CD4-positive, alpha-beta T cell treated with Interleukin-21 for 1 hour (primary cell): Measurements from ENCODE around the gene BAZ1A.
"Not testable (repeated sequence)": the region's sequence is repeated elsewhere in the genome, so short reads cannot be mapped to it uniquely, and the experiment has no call there.

Experiments used
- DNase-seq: peaks from one replicate; pipeline ENCODE4 v3.0.0-alpha.2; 2020

The BAZ1A gene

DNA sequence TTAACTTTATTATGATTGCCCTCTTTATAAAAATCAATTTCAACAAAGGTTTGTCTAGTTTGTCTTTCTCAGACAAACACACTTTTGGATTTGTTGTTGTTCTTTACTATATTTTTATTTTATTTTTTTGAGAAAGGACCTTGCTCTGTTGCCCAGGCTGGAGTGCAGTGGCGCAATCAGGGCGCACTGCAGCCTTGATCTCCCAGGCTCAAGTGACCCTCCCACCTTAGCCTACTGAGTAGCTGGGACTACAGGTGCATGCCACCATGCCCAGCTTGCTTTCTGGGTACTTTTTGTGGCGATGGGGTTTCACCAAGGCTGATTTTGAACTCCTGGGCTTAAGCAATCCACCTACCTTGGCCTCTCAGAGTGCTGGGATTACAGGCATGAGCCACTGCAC is 96.4 kb downstream of the BAZ1A start:
- no peak for DNase-seq

DNA sequence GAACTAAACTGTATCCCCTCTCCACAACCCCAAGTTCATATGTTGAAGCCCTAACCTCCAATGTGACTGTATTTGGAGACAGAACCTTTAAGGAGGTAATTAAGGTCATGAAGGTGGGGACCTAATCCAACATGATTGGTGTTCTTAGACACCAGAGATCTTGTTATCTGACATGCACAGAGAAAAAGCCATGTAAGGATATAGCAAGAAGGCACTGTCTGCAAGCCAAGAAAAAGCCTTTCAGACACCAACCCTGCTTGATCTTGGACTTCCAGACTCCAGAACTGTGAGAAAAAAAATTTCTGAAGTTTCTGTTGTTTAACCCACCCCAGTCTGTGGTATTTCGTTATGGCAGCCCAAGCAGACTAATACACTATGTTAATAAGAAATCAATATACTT is 98.5 kb downstream of the BAZ1A start:
- DNase-seq = no peak

DNA sequence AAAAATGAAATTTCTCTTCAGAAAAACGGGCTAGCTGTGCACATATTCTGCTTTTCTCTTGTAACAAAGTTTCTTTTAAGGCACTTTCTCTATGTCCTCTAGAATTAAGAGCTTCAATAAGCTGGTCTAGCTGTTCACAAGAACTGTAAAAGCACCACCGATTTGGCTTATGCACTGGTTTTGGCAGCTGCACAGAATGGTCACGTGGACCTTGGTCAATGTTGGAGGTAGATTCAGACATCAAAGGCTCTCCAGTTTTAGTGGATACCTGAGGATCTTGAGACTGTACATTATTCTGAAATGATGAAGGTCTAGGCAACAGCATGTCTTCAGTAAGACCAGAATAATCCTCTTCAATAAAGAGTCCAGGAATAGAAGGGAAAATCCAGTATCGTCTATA is 99.2 kb downstream of the BAZ1A start:
- no peak for DNase-seq

DNA sequence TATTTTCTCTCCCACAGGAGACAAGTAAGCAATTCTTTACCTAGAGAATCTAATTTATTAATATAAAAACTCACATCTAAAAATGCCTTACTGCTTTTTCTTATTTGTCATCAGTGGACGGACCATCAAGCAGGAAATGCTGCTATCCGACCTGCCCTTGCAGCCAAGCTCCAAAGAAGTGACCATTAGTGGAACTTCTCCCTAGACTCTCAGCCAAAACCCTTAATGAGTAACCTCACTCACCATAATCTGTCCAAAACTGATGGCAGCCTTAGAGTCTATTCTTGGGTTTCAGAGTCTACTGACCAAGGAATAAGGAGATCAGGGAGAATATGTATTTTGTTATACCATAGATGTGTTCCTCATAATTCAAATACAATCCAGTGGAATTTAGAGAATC is 99.8 kb downstream of the BAZ1A start:
- no peak for DNase-seq

DNA sequence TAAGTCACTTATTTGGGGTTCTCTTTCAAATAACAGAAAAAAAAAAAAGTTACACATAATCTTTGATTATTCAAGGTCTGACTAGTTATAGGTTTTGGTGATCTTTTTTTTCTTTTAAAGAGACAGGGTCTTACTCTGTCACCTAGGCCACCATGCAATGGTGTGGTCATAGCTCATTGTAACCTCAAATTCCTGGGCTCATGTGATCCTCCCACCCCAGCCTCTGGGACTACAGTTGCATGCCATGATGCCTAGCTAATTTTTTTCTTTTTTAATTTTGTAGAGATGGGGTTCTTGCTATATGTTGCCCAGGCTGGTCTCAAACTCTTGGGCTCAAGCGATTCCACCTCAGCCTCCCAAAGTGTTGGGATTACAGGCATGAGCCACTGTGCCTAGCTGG is 104.3 kb downstream of the BAZ1A start:
- DNase-seq = no peak

DNA sequence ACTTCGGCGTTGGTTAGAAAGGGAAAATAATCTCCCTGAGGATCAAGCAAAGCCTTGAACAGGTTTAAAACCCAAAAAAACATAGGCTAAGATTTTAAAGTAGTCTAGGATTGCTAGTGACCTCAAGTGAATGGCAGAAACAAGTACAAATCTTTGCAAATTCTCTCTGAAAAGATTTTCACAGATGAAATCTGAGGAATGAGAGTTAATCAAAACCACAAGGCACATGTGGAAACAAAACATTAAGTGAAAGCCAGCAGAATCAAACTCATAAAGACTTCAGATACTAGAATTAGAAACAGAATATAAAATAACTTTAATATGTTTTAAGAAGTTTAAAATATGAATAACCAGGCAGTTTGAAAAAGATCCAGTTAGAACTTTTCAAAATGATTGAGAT is 108.6 kb downstream of the BAZ1A start:
- no peak for DNase-seq

DNA sequence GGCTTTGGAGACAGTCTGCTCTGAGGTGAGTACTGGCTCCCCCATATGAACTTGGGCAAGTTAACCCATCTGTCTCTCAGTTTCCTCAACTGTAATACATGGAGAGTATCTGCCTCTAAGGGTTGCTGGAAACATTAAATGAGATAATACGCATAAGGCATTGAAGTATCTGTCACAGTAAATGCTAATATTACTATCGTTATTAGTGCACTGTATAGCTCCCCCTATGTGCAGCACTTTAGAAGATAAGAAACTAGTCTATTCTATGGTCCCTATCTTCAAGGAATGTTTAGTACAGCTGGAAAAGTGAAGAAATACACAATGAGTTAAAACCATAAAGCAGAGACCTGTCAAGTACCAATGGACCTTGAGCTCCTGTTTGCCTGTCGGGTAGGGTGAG is 109.1 kb downstream of the BAZ1A start:
- no peak for DNase-seq

DNA sequence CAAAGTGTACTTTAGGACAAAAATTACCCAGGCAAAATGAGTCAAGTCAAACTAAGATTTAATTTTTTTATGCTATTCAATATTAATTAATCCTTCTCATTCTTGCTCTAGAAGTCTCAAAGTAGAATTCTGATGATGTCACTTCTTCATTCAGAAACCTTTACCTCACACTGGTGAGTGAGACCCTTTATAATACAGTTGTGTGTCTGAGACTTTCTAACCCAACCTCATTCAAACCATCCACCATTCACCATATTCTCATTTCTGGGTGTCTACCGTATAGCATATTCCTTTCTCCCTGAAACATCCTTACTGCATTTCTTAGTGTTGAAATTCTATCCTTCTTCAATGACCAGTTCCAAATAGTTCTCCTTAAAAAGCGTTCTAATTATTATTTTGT is 119.9 kb downstream of the BAZ1A start:
- no peak for DNase-seq

DNA sequence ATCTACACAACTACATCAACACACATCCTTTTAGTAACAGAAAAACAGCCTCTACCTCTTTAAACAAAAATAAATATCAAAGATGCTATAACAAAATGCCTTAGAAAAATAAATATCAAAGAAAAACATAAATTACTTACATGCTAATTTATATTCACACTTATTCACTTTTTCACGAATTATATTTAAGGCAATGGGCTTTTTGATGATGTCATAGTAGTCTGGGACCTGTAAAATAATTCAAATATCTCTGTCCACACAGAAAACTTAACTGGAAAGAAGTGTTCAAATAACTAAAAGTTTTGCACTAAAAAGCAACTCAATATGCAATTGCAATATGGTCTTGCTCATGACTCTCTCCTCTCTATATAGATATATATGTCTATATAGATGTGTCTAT is 120.5 kb downstream of the BAZ1A start:
- DNase-seq = no peak

DNA sequence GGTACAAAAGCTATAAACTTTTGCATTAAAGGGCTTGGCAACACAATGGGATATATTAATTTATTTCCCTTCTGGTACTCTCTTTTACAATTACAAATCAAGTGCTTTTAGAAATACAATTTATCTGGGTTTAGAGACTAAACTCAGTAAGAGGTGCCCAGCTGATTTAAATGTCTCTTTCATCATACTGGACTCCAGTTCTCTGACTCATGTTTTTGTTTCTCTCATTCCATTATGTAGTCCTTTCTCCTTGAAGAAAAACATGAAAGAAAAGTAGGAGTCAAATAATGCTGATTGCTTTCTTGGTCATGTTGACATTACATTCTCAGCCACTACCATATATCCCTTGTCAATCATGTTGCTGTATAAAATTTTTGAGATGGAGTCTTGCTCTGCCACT is 124.5 kb downstream of the BAZ1A start:
- no peak for DNase-seq

DNA sequence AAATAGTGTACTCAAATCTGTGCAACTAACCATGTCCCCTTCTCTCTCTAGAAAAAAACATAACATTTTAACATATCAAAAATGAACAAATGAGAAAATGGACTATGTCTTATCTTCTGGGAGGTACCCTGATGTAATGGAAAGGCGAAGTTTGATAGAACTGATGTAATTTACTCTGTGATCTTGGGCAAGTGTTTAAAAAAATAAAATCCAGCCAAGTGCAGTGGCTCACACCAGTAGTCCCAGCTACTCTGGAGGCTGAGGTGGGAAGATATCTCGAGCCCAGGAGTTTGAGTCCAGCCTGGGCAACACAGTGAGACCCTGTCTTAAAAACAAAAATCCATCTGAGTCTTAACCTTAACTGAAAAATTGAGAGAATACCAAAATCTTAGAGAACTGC is 124.9 kb downstream of the BAZ1A start:
- no peak for DNase-seq

DNA sequence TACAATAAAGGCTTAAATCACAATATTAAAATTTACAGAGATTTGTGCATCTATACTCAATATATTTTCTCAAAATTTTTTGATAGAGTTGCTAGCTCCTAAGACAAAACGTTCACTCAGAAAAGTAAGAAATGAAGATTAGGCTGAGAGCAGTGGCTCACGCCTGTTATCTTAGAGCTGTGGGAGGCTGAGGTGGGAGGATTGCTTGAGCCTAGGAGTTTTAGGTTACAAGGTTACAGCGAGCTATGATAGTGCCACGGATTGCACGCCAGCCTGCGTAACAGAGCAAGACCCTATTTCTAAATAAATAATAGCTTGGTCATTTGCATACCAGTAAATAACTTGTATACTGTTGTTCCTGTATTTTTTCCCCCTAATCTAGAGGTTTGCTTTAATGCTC is 125.8 kb downstream of the BAZ1A start:
- DNase-seq = no peak

DNA sequence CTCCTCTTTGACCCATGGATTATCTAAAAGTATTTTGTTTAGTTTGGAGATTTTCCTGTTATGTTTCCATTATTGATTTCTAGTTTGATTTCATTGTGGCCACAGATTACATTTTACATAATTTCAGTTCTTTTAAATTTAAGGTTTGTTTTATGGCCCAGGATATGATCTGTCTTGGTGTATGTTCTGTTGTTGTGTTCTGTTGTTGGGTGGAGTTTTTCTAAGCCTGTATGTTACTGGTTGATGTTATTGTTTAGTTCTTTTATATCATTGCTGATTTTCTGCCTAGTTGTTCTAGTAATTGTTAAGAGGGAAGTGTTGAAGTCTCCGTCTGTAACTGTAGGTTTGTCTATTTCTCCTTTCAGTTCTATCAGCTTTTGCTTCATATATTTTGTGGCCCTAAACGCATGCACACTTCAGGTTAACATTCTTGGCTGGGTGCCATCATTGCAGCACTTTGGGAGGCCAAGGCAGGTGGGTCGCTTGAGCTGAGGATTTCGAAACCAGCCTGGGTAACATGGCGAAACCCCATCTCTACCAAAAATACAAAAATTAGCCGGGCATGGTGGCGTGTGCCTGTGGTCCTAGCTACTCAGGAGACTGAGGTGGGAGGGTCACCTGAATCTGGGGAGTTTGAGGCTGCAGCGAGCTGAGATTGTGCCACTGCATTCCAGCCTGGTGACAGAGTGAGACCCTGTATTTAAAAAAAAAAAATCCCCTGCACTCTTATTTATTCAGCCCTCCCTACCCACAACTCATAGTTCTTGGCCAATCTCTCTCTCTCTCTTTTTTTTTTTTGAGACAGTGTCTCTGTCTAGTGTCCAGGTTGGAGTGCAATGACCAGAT is 132.7 kb downstream of the BAZ1A start:
- DNase-seq = no peak

DNA sequence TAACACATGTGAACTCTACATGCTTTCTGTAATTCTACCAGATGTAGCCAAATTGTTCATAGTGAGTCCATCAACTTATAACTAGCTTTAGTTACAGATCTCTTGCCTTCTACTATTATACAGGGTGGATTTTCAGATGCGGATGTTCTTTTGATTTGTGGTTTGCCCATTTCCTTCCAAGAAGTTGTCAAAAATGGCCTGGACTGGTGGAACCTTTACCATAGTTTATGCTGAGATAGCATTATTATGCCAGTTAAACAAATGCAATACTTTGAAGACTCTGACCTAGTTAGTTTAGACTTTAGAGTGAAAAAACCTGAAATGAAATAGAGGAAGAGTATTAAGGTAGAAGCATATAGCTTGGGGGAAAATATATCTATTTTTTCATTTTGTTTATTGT is 133.3 kb downstream of the BAZ1A start:
- peak; percentile 56 for DNase-seq

DNA sequence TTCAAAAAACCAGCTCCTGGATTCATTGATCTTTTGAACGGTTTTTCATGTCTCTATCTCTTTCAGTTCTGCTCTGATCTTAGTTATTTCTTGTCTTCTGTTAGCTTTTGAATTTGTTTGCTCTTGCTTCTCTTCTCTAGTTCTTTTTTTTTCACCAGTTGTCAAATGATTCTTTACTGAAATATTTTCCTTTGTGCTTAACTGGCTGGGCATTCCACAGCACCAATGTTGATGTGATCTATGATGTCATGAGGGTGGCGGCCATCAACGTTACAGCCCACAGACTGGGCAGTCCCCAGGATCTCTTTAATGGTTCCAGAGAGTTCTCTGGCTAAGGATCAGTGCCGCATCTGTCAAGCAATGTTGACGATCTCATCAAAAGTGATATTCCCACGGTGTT is 135.0 kb downstream of the BAZ1A start:
- not testable (repeated sequence) for DNase-seq

DNA sequence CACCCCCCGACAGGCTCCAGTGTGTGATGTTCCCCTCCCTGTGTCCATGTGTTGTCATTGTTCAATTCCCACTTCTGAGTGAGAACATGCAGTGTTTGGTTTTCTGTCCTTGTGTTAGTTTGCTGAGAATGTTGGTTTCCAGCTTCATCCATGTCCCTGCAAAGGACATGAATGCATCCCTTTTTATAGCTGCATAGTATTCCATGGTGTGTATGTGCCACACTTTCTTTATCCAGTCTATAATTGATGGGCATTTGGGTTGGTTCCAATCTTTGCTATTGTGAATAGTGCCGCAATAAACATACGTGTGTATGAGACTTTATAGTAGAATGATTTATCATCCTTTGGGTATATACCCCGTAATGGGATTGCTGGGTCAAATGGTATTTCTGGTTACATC is 138.1 kb downstream of the BAZ1A start:
- DNase-seq = not testable (repeated sequence)

DNA sequence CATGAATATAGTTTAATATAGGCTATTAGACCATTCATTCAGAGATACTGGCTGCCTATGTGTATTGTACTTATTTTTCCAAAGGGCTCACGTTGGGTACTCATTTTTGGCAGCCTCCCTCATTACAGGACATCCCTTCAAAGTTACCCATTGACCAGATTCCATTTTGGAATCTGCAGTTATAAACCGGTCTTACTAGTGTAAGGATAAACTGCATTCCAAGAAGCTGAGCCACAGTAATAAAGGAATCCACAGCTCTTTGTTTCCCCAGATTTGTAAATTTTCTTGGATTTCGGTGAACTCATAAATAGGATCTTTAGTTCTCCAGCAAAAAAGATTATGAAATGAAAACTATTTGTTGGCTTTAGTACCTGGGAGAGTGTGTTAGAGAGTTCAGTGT is 141.9 kb downstream of the BAZ1A start:
- DNase-seq = no peak

DNA sequence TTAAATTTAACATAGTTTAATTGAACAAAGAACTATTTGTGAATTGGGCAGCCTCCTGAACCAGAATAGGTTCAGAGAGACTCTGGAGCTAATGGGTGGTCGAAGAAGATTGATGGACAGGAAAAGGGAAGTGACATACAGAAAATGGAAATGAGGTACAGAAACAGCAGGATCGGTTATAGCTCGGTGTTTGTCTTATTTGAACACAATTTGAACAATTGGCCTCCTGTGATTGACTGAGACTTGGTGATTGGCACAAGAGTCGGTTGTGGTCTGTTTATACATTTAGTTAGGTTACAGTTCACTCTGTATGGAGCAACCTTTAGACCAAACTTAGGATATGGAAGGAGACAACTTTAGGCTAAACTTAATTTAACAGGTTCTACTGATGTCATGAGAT is 142.4 kb downstream of the BAZ1A start:
- no peak for DNase-seq

DNA sequence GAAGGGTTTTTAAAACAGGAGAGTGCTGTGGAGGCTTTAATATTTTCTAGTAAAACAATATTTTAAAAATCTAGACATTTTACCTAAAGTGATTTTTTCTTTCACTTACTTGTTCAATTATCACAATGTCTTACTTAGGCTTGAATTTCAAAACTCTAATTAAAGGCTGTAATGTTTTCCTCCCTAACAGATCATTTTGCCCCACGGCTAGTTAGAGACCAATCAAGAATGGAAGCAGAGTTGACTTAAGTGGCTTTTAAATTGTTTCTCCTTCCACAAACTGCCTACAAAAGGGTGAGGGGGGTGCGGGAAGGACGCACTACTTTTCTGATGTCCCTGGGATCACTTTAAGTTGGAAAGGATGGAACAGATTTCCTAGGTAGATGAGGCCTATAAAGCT is 151.3 kb downstream of the BAZ1A start:
- no peak for DNase-seq

DNA sequence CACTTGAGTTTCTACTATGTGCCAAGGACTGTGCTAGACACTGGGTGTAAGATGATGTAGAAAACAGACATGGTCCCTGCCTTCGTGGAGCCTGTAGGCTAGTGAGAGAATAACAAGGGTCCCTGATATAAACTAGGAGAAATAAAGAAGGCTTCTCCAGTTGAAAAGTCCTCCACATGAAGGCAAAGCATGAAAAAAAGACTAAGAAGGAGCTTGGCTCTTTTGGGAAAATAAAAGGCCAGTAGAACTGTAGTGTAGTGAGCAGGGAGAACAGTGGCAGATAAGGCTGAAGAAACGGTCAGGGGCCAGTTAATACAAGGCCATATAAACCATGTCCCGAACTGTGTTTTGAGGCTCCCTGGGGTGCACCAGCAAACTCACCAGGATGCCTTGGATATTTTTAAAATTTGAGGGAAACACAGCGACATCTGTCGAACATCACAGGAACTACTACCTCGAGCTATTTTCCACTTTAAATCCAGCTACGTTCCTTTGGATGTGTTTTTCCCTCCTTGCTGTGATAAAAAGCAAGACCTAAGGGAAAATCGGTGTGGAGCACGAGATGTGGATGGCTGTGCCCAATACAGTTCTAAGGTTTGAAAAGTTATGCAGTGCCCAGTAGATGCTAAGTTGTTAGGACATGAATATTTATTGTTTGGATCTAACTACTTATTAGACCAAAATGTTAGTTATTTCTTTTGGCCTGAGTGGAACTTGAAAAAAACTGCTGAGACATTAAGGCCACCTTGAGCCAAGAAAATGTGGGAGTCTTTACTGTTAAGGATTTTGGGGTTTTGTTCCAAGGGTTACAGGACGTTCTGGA is 152.2 kb downstream of the BAZ1A start:
- DNase-seq = peak; percentile 55

DNA sequence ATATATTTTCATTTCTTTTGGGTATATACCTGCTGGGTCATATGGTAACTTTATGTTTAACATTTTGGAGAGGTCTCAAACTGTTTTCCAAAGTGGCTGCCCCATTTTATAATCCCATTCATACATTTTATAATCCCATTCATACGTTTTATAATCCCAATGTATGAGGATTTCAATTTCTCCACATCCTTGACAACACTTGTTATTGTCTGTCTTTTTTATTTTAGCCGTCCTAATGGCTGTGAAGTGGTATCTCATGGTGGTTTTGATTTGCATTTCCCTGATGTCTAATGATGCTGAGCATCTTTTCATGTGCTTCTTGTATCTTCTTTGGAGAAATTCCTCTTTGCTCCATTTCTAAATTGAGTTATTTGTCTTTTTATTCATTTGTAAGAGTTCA is 154.0 kb downstream of the BAZ1A start:
- no peak for DNase-seq

DNA sequence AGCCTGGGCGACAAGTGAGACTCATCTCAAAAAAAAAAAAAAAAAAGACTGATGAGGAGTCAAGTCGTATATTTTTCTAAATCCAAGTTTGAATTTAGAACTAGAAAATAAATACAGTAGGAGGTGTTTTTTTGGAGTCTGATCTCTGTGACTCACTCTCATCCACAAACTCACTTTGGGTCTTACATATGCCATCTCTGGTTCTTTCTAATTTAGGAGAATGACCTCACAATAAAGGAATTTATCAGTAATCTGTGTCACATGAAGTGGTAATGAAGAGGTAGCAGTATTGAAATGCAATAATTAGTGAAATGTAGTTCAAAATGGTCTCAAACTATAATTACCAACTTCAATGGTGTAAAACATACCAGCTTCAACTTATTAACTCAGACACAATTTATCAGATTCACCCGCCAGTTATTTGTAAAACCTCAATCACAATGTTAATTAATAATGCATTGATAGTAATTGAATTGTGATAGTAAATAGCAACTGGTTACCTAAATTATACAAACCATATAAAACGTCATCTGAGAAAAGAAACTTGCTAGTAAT is 156.3 kb downstream of the BAZ1A start:
- no peak for DNase-seq

DNA sequence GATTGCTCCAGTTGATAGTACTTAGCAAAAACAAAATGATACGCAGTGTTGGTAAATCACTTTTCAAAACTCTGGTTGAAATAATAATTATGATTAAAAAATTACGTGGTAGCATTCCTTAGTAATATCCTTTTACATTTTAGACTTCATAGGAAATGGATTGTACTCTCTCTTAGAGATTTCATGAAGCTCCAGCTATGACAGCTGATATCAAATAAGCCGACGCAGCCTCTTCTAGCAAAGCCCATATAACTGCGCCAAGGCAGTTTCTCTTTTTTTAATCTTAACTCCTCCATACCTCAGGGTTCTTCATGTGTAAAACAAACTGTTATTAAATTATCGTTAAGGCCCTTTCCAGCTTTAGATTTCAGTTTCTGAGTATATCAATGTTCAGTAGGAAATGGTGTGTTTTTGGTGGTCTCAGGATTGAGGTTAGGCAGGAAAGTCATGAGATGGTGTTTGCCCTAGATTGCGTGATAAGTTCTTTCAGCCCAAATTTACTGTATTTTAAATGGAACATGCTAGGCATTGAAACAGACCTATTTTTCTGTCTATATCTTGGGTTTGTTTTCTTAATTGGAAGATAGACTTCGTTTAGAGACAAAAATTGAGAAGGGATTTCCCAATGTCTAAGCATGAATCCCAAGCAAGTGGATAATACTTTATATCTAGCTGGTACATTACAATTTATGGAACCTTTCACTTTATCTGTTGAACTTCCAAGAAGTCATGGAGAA is 159.9 kb downstream of the BAZ1A start:
- no peak for DNase-seq
